GM12878 (cell line): ENCODE results near the gene IGF1R. TPM values are rescaled to one million over a fixed set of nuclear protein-coding genes. Genes with fewer than 3 reads are reported as not detected.

Experiments used
- ATAC-seq: fragments of 200-7000 bp; cut with Tn5 transposase; 3 replicates; pipeline ENCODE4 v1.9.1; 2020; ENCODE audit warnings: mild to moderate bottlenecking, moderate library complexity
- BruUV-seq: library from RNA; stranded (reverse); fragments of 400-500 nt; replicated peaks from 2 replicates; lab custom pipeline; 2021; lab: Mats Ljungman, UMichigan
- CTCF ChIA-PET: fragments of 300-600 bp; sonication (Branson Sonifier 250); formaldehyde crosslinking; extraction: SDS; loops from one replicate; lab custom pipeline; 2021; ENCODE audit warnings: inconsistent platforms; lab: Yijun Ruan, JAX
- POLR2A ChIA-PET: fragments of 350-600 bp; formaldehyde crosslinking; extraction: SDS; loops from one replicate; lab custom pipeline; 2021; ENCODE audit warnings: inconsistent platforms; lab: Charles Lee
- RAD21 ChIA-PET: fragments of 300-600 bp; sonication (Branson Sonifier 250); formaldehyde crosslinking; loops from one replicate; lab custom pipeline; 2023; ENCODE audit warnings: antibody characterized with exemption; ENCODE audit not compliant: unreplicated experiment; lab: Charles Lee
- SMC1A ChIA-PET: fragments of 300-600 bp; sonication (Branson Sonifier 250); formaldehyde crosslinking; loops from one replicate; lab custom pipeline; 2023; ENCODE audit not compliant: unreplicated experiment, uncharacterized antibody; lab: Charles Lee
- DNase-seq: peaks from one replicate; pipeline ENCODE4 v3.0.0-alpha.2; 2011; ENCODE audit warnings: low read depth, low spot score
- FAIRE-seq: peaks from 3 replicates; lab custom pipeline; 2011; peaks lifted over from hg19 to GRCh38; lab: Jason Lieb, UNC
- H2AFZ ChIP-seq: 2 replicates; pipeline ENCODE4 v1.6.0; 2011; ENCODE audit warnings: low read depth, low read length, control low read depth; ENCODE audit not compliant: control insufficient read depth
- H3K27ac ChIP-seq: 2 replicates; pipeline ENCODE4 v1.5.1; 2011; ENCODE audit warnings: control low read depth; ENCODE audit not compliant: control insufficient read depth, insufficient read depth
- H3K27me3 ChIP-seq, 2 experiments: replicated peaks in 1 of 2; 2 replicates each; pipeline versions ENCODE4 v1.6.0 to v1.6.1; 2011; ENCODE audit warnings: low read length in 1 of 2; ENCODE audit not compliant: control insufficient read depth in 2 of 2, insufficient read depth in 2 of 2
- H3K36me3 ChIP-seq, 2 experiments: 2 replicates each; pipeline ENCODE4 v1.5.1; 2011; ENCODE audit warnings: low read length in 1 of 2; ENCODE audit not compliant: control insufficient read depth in 2 of 2, insufficient read depth in 2 of 2
- H3K4me1 ChIP-seq: 2 replicates; pipeline ENCODE4 v1.6.1; 2011; ENCODE audit warnings: mild to moderate bottlenecking, low read length, moderate library complexity, mixed read lengths; ENCODE audit not compliant: control insufficient read depth, insufficient read depth
- H3K4me2 ChIP-seq: 2 replicates; pipeline ENCODE4 v1.6.0; 2011; ENCODE audit warnings: control low read depth; ENCODE audit not compliant: control insufficient read depth, insufficient read depth
- H3K4me3 ChIP-seq: fragments of 200-600 bp; sonication (generic); 2 replicates; pipeline ENCODE4 v1.5.1; 2016
- H3K79me2 ChIP-seq: 2 replicates; pipeline ENCODE4 v1.6.0; 2011; ENCODE audit warnings: low read length; ENCODE audit not compliant: control insufficient read depth, insufficient read depth
- H3K9ac ChIP-seq: 2 replicates; pipeline ENCODE4 v1.8.0; 2011; ENCODE audit warnings: low read length, control low read depth, mixed read lengths; ENCODE audit not compliant: control insufficient read depth, insufficient read depth
- H3K9me3 ChIP-seq: replicated peaks from 3 replicates; pipeline ENCODE4 v1.5.1; 2011; ENCODE audit warnings: mild to moderate bottlenecking, low read length; ENCODE audit not compliant: control insufficient read depth, insufficient read depth
- H4K20me1 ChIP-seq: 2 replicates; pipeline ENCODE4 v1.6.0; 2011; ENCODE audit not compliant: control insufficient read depth, insufficient read depth
- CHD4 ChIP-seq: fragments of 200-600 bp; sonication (generic); IDR thresholded peaks from 2 replicates; pipeline ENCODE4 v1.6.1; 2016; ENCODE audit warnings: mild to moderate bottlenecking
- GABPA ChIP-seq: IDR thresholded peaks from 2 replicates; pipeline ENCODE4 v1.6.1; 2014; ENCODE audit warnings: antibody characterized with exemption, low read depth, mild to moderate bottlenecking, inconsistent platforms
- MEF2A ChIP-seq: IDR thresholded peaks from 2 replicates; pipeline ENCODE4 v1.6.1; 2011; ENCODE audit warnings: low read depth, mild to moderate bottlenecking, low read length, moderate library complexity; ENCODE audit not compliant: insufficient read depth
- MLLT1 ChIP-seq: fragments of 450-650 bp; IDR thresholded peaks from 2 replicates; pipeline ENCODE4 v1.6.1; 2016; ENCODE audit warnings: mild to moderate bottlenecking
- MYB ChIP-seq: fragments of 150-350 bp; IDR thresholded peaks from 2 replicates; pipeline ENCODE4 v1.6.1; 2014; ENCODE audit warnings: mild to moderate bottlenecking, low read depth, low read length, borderline replicate concordance
- NBN ChIP-seq: fragments of 450-650 bp; IDR thresholded peaks from 2 replicates; pipeline ENCODE4 v1.6.1; 2016
- NFIC ChIP-seq: IDR thresholded peaks from 2 replicates; pipeline ENCODE4 v1.6.1; 2012; ENCODE audit warnings: low read depth, mild to moderate bottlenecking, inconsistent platforms, low read length, moderate library complexity
- PAX8 ChIP-seq: fragments of 450-650 bp; IDR thresholded peaks from 2 replicates; pipeline ENCODE4 v1.6.1; 2017; ENCODE audit warnings: mild to moderate bottlenecking, moderate library complexity
- SIN3A ChIP-seq: IDR thresholded peaks from 2 replicates; pipeline ENCODE4 v1.6.1; 2012; ENCODE audit warnings: low read depth, low read length, improper control_type of control experiment
- ZZZ3 ChIP-seq: IDR thresholded peaks from 2 replicates; pipeline ENCODE4 v1.6.1; 2011; ENCODE audit warnings: low read depth; ENCODE audit not compliant: control insufficient read depth, insufficient read length
- WGBS: methylation state at CpG from one replicate; pipeline ENCODE4 v1.1.6; 2016; ENCODE audit warnings: low lambda C conversion rate; ENCODE audit not compliant: insufficient replicate concordance, insufficient coverage; ENCODE audit errors: missing lambda C conversion rate; 5-methylcytosine and 5-hydroxymethylcytosine counted together
- in situ Hi-C: fragments of 300-500 bp; cut with MboI; formaldehyde crosslinking; loops from 9 replicates; pipeline ENCODE4 v1.14.3; 2018; ENCODE audit warnings: mixed read lengths
- intact Hi-C: fragments of 100-400 bp; cut with micrococcal nuclease; formaldehyde crosslinking; loops from one replicate; pipeline ENCODE4 v1.14.2; 2022; ENCODE audit not compliant: unreplicated experiment
- polyA plus RNA-seq, 11 experiments: library from polyadenylated mRNA; depleted of rRNA in 4 of 11; unstranded in 6 of 11; stranded (reverse) in 5 of 11; fragments of >200 nt; fragmentation: Nextera tagmentation in 4 of 11; fragmentation: Illumina TruSeq in 1 of 11; extraction: Ambion mirVana in 4 of 11; extraction: Trizol in 1 of 11; gene quantifications; 1 replicate in 1 of 11; 2 replicates in 10 of 11; pipeline versions ENCODE4 v1.2.1 to v1.2.3, GENCODE V29; 2011 to 2016; ENCODE audit warnings: inconsistent platforms in 2 of 11, missing spikeins in 2 of 11, low read depth in 1 of 11
- total RNA-seq, 4 experiments: library from RNA; depleted of rRNA in 3 of 4; stranded (reverse); fragments of >200 nt in 3 of 4; fragmentation: Illumina TruSeq in 1 of 4; extraction: Trizol in 1 of 4; gene quantifications; 2 replicates each; pipeline versions ENCODE4 v1.2.1 to v1.2.3, GENCODE V29; 2013 to 2021
- TF ChIP-seq, protein P1 (sequence below): IDR thresholded peaks from 2 replicates; pipeline ENCODE4 v1.6.1; 2011; ENCODE audit warnings: low read depth, mild to moderate bottlenecking, low read length, moderate library complexity, borderline replicate concordance; ENCODE audit errors: extremely low read depth

The IGF1R gene
- total and polyA plus RNA-seq, 10 of the 15 experiments (the other 5 are each of a cell fraction or from before 2014, with no cell fraction given): 0.03 to 2.7 (median 0.66) TPM

DNA sequence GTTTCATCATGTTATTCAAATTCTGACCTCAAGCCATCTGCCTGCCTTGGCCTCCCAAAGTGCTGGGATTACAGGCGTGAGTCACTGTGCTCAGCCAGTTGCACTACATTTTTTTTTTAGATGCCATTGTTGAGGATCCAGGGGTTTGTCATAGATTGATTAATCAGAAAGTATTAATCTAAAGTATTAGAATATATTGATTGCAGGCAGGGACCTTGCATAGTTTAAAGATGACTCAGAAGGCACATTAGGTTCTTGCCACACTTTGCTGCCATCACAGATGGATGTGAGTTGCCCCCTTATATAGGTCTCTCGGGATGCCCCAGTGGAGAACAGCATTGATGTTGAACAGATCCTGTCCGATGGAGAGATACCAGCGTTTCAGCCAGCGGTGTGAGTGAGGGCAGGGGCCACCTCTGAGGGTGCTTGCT, 41.1 kb downstream of the IGF1R start:
- H3K4me2 ChIP-seq: no peak overlapping the region
- no peak overlapping the region for H3K27ac ChIP-seq
- H3K4me3 ChIP-seq: no peak overlapping the region
- no peak for ATAC-seq
- H3K4me1 ChIP-seq: no peaks in the 10 kb centered on the region
- H4K20me1 ChIP-seq: no peaks in the 10 kb centered on the region
- no peaks in the 10 kb centered on the region for H3K9me3 ChIP-seq
- no TSS peak for BruUV-seq
- TF ChIP-seq CHD4 (no peak), NFIC (no peak), MLLT1 (no peak), MYB (no peak), SIN3A (no peak), GABPA (no peak), ZZZ3 (no peak), NBN (no peak), PAX8 (no peak), MEF2A (no peak)
- TF ChIP-seq, protein P1, sequence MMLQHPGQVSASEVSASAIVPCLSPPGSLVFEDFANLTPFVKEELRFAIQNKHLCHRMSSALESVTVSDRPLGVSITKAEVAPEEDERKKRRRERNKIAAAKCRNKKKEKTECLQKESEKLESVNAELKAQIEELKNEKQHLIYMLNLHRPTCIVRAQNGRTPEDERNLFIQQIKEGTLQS: no peak
- ChIA-PET RAD21 (no interaction called here), CTCF (no interaction called here), SMC1A (no interaction called here), POLR2A (no interaction called here)
- DNase-seq: no peak
- 39% methylated on average over 5 of the region's 5 CpGs for WGBS
- no peak overlapping the region for H3K9ac ChIP-seq
- no peaks in the 10 kb centered on the region for H3K27me3 ChIP-seq
- intact Hi-C loops (no loop called here), in situ Hi-C loops (no loop called here)
- FAIRE-seq: no peak
- no peak overlapping the region for H2AFZ ChIP-seq
- H3K79me2 ChIP-seq: no peaks in the 10 kb centered on the region
- no peaks in the 10 kb centered on the region for H3K36me3 ChIP-seq
